Suprapubic skin (tissue), 4 donors: ENCODE measurements around the gene NAGLU.

Experiments
- EP300 ChIP-seq: sonication (generic); formaldehyde crosslinking; IDR thresholded peaks from one replicate; pipeline ENCODE4 v1.6.1; 2017; ENCODE audit warnings: antibody characterized with exemption
- POLR2A ChIP-seq, 2 donors: fragments of 450-650 bp; IDR thresholded peaks; one replicate each; pipeline ENCODE4 v1.6.1; 2017; ENCODE audit warnings: antibody characterized with exemption in 2 of 2, mild to moderate bottlenecking in 2 of 2, moderate library complexity in 2 of 2
- POLR2AphosphoS5 ChIP-seq, 3 donors: sonication (generic); formaldehyde crosslinking; IDR thresholded peaks; one replicate each; pipeline ENCODE4 v1.6.1; 2017; ENCODE audit warnings: antibody characterized with exemption in 3 of 3
- TF ChIP-seq, protein P1 (sequence below), 2 donors: fragments of 200-600 bp in 1 of 2; fragments of 450-650 bp in 1 of 2; sonication (generic) in 1 of 2; IDR thresholded peaks; one replicate each; pipeline ENCODE4 v1.5.1; 2016 to 2019; ENCODE audit warnings: antibody characterized with exemption in 2 of 2, mild to moderate bottlenecking in 1 of 2, moderate library complexity in 1 of 2

DNA sequence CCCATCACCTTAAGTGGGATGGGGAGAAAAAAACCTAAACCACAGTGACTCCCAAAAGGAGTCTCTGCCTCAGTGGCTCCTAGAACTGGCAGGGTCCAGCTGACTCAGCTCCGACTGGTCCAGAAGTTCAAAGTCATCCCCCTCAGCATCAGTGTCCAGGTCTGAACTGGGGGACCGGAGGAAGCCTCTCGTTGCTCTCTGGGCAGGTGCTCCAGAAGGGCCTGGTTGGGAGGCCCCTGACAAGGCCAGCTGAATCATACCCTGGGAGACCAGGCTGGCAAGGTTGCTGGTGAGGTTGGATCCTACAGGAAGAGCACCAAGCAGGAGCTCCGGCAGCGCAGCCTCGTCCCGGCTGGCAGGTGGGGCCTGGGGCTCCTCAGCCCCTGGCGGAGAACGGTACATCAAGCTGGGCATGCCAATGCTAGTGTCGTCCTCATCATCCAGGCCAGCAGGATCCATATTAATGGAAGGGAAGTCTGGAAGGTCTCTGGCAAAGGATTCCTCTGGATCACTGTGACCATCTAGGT lies 45.8 kb downstream of the NAGLU start:
- TF ChIP-seq, protein P1, sequence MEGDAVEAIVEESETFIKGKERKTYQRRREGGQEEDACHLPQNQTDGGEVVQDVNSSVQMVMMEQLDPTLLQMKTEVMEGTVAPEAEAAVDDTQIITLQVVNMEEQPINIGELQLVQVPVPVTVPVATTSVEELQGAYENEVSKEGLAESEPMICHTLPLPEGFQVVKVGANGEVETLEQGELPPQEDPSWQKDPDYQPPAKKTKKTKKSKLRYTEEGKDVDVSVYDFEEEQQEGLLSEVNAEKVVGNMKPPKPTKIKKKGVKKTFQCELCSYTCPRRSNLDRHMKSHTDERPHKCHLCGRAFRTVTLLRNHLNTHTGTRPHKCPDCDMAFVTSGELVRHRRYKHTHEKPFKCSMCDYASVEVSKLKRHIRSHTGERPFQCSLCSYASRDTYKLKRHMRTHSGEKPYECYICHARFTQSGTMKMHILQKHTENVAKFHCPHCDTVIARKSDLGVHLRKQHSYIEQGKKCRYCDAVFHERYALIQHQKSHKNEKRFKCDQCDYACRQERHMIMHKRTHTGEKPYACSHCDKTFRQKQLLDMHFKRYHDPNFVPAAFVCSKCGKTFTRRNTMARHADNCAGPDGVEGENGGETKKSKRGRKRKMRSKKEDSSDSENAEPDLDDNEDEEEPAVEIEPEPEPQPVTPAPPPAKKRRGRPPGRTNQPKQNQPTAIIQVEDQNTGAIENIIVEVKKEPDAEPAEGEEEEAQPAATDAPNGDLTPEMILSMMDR (IDR thresholded peaks at IDR 0.05) = no peak
- no peak for TF ChIP-seq POLR2A (IDR thresholded peaks at IDR 0.05)
- TF ChIP-seq POLR2AphosphoS5 (IDR thresholded peaks at IDR 0.05) = no peak
- TF ChIP-seq EP300 = no peak
